HG03045 (cell line): ENCODE measurements around the gene NUP98.
"Not testable (repeated sequence)": the region's sequence is repeated elsewhere in the genome, so short reads cannot be mapped to it uniquely, and the experiment has no call there.

Source experiments
- ATAC-seq: cut with Tn5 transposase; IDR thresholded peaks from one replicate; pipeline ENCODE4 v1.9.1; 2021; ENCODE audit warnings: mild to moderate bottlenecking, moderate library complexity; ENCODE audit not compliant: unreplicated experiment

The NUP98 gene

GRCh38 chr11:3679077-3679476, 118.3 kb downstream of the NUP98 start:
- ATAC-seq, result no peak

- no peak for ATAC-seq
Observed at GRCh38 chr11:3675971-3676370, 121.4 kb downstream of the NUP98 start.

GRCh38 chr11:3674189-3674588, 123.2 kb downstream of the NUP98 start:
- no peak for ATAC-seq

GRCh38 chr11:3671334-3672254, 125.8 kb downstream of the NUP98 start, which contains the start of gene CHRNA10:
CHRNA10 (minus strand) TSS chr11:3671384; CDS start chr11:3671312, 72 bp downstream.
- ATAC-seq, result no peak

GRCh38 chr11:3669742-3670183, 127.6 kb downstream of the NUP98 start:
- no peak for ATAC-seq

GRCh38 chr11:3669128-3669527, 128.2 kb downstream of the NUP98 start:
- no peak for ATAC-seq

- no peak for ATAC-seq
Observed at GRCh38 chr11:3667149-3668035, 130.0 kb downstream of the NUP98 start.

GRCh38 chr11:3666023-3666530, 131.3 kb downstream of the NUP98 start:
- ATAC-seq, result no peak

GRCh38 chr11:3665336-3666022, 131.9 kb downstream of the NUP98 start:
- no peak for ATAC-seq

- ATAC-seq, result no peak
Observed at GRCh38 chr11:3664032-3664630, 133.2 kb downstream of the NUP98 start.

GRCh38 chr11:3662856-3663255, 134.5 kb downstream of the NUP98 start:
- no peak for ATAC-seq

GRCh38 chr11:3660960-3661359, 136.4 kb downstream of the NUP98 start:
- ATAC-seq, result no peak

- no peak for ATAC-seq
Observed at GRCh38 chr11:3659595-3660515, 137.5 kb downstream of the NUP98 start.

- no peak for ATAC-seq
Observed at GRCh38 chr11:3658252-3658651, 139.1 kb downstream of the NUP98 start.

- not testable (repeated sequence) for ATAC-seq
Observed at GRCh38 chr11:3657331-3657730, 140.0 kb downstream of the NUP98 start.

- ATAC-seq, result no peak
Observed at GRCh38 chr11:3655547-3655946, 141.8 kb downstream of the NUP98 start.

GRCh38 chr11:3652514-3652913, 144.8 kb downstream of the NUP98 start:
- not testable (repeated sequence) for ATAC-seq

- not testable (repeated sequence) for ATAC-seq
Observed at GRCh38 chr11:3649374-3649773, 148.0 kb downstream of the NUP98 start.

- ATAC-seq, result not testable (repeated sequence)
Observed at GRCh38 chr11:3648843-3649242, 148.5 kb downstream of the NUP98 start.
